SH-SY5Y (cell line): ENCODE results near the gene TRNT1.

Experiments
- GATA2 ChIP-seq: IDR thresholded peaks from 2 replicates; pipeline ENCODE4 v1.6.1; 2011; ENCODE audit warnings: mild to moderate bottlenecking, low read depth, low read length
- GATA3 ChIP-seq: IDR thresholded peaks from 2 replicates; pipeline ENCODE4 v1.6.1; 2011; ENCODE audit warnings: low read depth, mild to moderate bottlenecking, low read length, moderate library complexity

- TF ChIP-seq GATA2 (no peak), GATA3 (no peak)
Observed at GRCh38 chr3:3154879-3155610, 28.3 kb downstream of the TRNT1 start.
